NT2/D1 (cell line): Measurements from ENCODE around the gene KLHL26.

Source experiments
- SUZ12 ChIP-seq: IDR thresholded peaks from 2 replicates; pipeline ENCODE4 v1.6.1; 2011; ENCODE audit not compliant: insufficient read length, insufficient read depth; ENCODE audit errors: extremely low read depth
- YY1 ChIP-seq: IDR thresholded peaks from 2 replicates; pipeline ENCODE4 v1.6.1; 2011; ENCODE audit not compliant: insufficient read length, insufficient read depth

- no peak for TF ChIP-seq SUZ12
- TF ChIP-seq YY1, result no peak
Measured at GRCh38 chr19:18672606-18673337, 35.9 kb downstream of the KLHL26 start.
